Spinal cord (tissue), 10 donors: Measurements from ENCODE around the gene SYK. TPM values are rescaled to one million over a fixed set of nuclear protein-coding genes. Genes with fewer than 3 reads are reported as not detected.

Experiments
- DNase-seq, 6 donors: peaks; one replicate each; pipeline versions ENCODE4 v3.0.0 to v3.0.0-alpha.2; 2013 to 2015; ENCODE audit warnings: low spot score in 6 of 6, low read depth in 4 of 6
- H3K27ac ChIP-seq: one replicate; pipeline ENCODE4 v1.5.1; 2013; ENCODE audit warnings: low read depth, low read length, control low read depth
- H3K27me3 ChIP-seq: one replicate; pipeline ENCODE4 v1.6.1; 2013; ENCODE audit warnings: low read length; ENCODE audit not compliant: control insufficient read depth, insufficient read depth
- H3K36me3 ChIP-seq: one replicate; pipeline ENCODE4 v1.6.1; 2013; ENCODE audit warnings: low read length; ENCODE audit not compliant: control insufficient read depth, insufficient read depth
- H3K4me1 ChIP-seq: one replicate; pipeline ENCODE4 v1.6.1; 2013; ENCODE audit warnings: low read length; ENCODE audit not compliant: control insufficient read depth, insufficient read depth
- H3K4me3 ChIP-seq: one replicate; pipeline ENCODE4 v1.5.1; 2013; ENCODE audit warnings: low read depth, low read length, control low read depth
- H3K9me3 ChIP-seq: one replicate; pipeline ENCODE4 v1.6.1; 2013; ENCODE audit warnings: low read length; ENCODE audit not compliant: control insufficient read depth, insufficient read depth
- WGBS: methylation state at CpG from one replicate; pipeline ENCODE4 v1.1.5; 2013; ENCODE audit warnings: missing lambda C conversion rate; ENCODE audit not compliant: insufficient coverage; 5-methylcytosine and 5-hydroxymethylcytosine counted together
- polyA plus RNA-seq, 2 donors: library from polyadenylated mRNA; unstranded; fragments of 120-200 nt; gene quantifications; one replicate each; pipeline ENCODE4 v1.2.1, GENCODE V29; 2013; ENCODE audit not compliant: insufficient read length in 2 of 2
- total RNA-seq, 2 donors: library from RNA; depleted of rRNA in 1 of 2; stranded (reverse); fragments of 120-200 nt in 1 of 2; fragments of >200 nt in 1 of 2; gene quantifications; one replicate each; pipeline versions ENCODE4 v1.2.3 to v1.2.4, GENCODE V29; 2013 to 2014
- donor health status: healthy.

The SYK gene
- total and polyA plus RNA-seq, 4 donors = 4.0 to 10.4 (median 5.9) TPM

GRCh38 chr9:90939351-90939750, 137.7 kb downstream of the SYK start:
- Histone ChIP-seq H3K36me3 (no peaks in the 10 kb centered on the region), H3K27me3 (no peaks in the 10 kb centered on the region), H3K4me3 (no peak overlapping the region), H3K27ac (no peak overlapping the region), H3K9me3 (no peaks in the 10 kb centered on the region), H3K4me1 (no peaks in the 10 kb centered on the region)
- WGBS = 60% methylated on average over 1 of the region's 3 CpGs
- DNase-seq = peak in 1 of 6 donors; percentile 72

GRCh38 chr9:90940280-90940679, 138.7 kb downstream of the SYK start:
- H3K27ac ChIP-seq = no peak overlapping the region
- H3K4me3 ChIP-seq = no peak overlapping the region
- no peak for DNase-seq
- H3K36me3 ChIP-seq = no peaks in the 10 kb centered on the region
- peaks cover 5% of the 10 kb centered on the region for H3K4me1 ChIP-seq
- no peaks in the 10 kb centered on the region for H3K9me3 ChIP-seq
- WGBS = 83% methylated on average over 1 of the region's 1 CpG
- H3K27me3 ChIP-seq = no peaks in the 10 kb centered on the region

GRCh38 chr9:90941661-90942060, 140.0 kb downstream of the SYK start:
- DNase-seq = no peak
- peaks cover 5% of the 10 kb centered on the region for H3K4me1 ChIP-seq
- H3K27ac ChIP-seq = no peak overlapping the region
- H3K4me3 ChIP-seq = no peak overlapping the region
- H3K27me3 ChIP-seq = no peaks in the 10 kb centered on the region
- WGBS = 100% methylated on average over 2 of the region's 5 CpGs
- H3K9me3 ChIP-seq = no peaks in the 10 kb centered on the region
- no peaks in the 10 kb centered on the region for H3K36me3 ChIP-seq

GRCh38 chr9:90942555-90942954, 140.9 kb downstream of the SYK start:
- Histone ChIP-seq H3K9me3 (no peaks in the 10 kb centered on the region), H3K27ac (no peak overlapping the region), H3K4me3 (no peak overlapping the region), H3K36me3 (no peaks in the 10 kb centered on the region), H3K27me3 (no peaks in the 10 kb centered on the region), H3K4me1 (peaks cover 5% of the 10 kb centered on the region)
- 89% methylated on average over 7 of the region's 7 CpGs for WGBS
- no peak for DNase-seq

- Histone ChIP-seq H3K27me3 (no peaks in the 10 kb centered on the region), H3K36me3 (no peaks in the 10 kb centered on the region)
- WGBS = 97% methylated on average over 3 of the region's 7 CpGs
Measured at GRCh38 chr9:90943341-90943740, 141.7 kb downstream of the SYK start.

GRCh38 chr9:90945336-90945735, 143.7 kb downstream of the SYK start:
- no peak overlapping the region for H3K27ac ChIP-seq
- no peaks in the 10 kb centered on the region for H3K9me3 ChIP-seq
- no peak overlapping the region for H3K4me3 ChIP-seq
- H3K27me3 ChIP-seq = no peaks in the 10 kb centered on the region
- peaks cover 5% of the 10 kb centered on the region for H3K4me1 ChIP-seq
- DNase-seq = no peak
- 46% methylated on average over 2 of the region's 2 CpGs for WGBS
- no peaks in the 10 kb centered on the region for H3K36me3 ChIP-seq

More at GRCh38 chr9:90943341-90943740, 141.7 kb downstream of the SYK start:
- Histone ChIP-seq H3K4me1 (peaks cover 5% of the 10 kb centered on the region), H3K27ac (no peak overlapping the region), H3K4me3 (no peak overlapping the region), H3K9me3 (no peaks in the 10 kb centered on the region)
- no peak for DNase-seq

- H3K9me3 ChIP-seq = no peaks in the 10 kb centered on the region
- no peak for DNase-seq
- no peak overlapping the region for H3K27ac ChIP-seq
- WGBS = no CpG with 5 or more reads among the region's 2 CpGs
- H3K4me1 ChIP-seq = peaks cover 5% of the 10 kb centered on the region
- H3K4me3 ChIP-seq = no peak overlapping the region
- H3K27me3 ChIP-seq = no peaks in the 10 kb centered on the region
- H3K36me3 ChIP-seq = no peaks in the 10 kb centered on the region
Measured at GRCh38 chr9:90946982-90947381, 145.4 kb downstream of the SYK start.

Other genes with a start within 250 kb of the SYK start
- 10 to 100 TPM; 18.5 to 50.8 TPM for gene DIRAS2, start 159.0 kb upstream of the SYK start, total RNA-seq
- gene DIRAS2, start 159.0 kb upstream of the SYK start, polyA plus RNA-seq = 10 to 100 TPM; 43.5 to 48.5 TPM